MM.1S (cell line): ENCODE results near the gene NADK.

Experiments used
- EZH2phosphoT487 ChIP-seq: fragments of 300-600 bp; sonication (generic); IDR thresholded peaks from 2 replicates; pipeline ENCODE4 v1.6.1; 2018; ENCODE audit warnings: antibody characterized with exemption, low read length
- TF ChIP-seq, protein P1 (sequence below): fragments of 300-600 bp; sonication (generic); IDR thresholded peaks from 2 replicates; pipeline ENCODE4 v1.5.1; 2016; ENCODE audit warnings: antibody characterized with exemption, low read length, mixed read lengths

DNA sequence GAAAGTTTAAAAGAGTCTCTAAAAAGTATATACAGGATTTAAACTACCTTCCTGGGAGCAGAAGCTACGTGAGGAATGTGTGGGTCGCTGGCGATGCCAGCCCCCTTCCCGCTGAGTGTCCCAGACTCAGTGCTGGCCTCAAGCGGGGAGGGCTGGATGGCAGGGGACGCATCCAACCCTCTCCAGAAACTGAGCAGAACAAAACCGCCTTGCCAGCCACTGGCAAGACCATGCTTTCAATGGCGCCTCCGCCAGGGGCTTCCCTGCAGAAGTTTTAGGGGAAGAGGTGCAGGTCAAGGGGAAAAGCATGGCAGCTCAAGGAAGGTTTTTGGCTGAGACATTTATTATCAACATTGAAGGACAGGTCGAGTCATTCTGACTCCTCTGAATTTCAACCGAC is 26.1 kb downstream of the NADK start:
- no peak for TF ChIP-seq EZH2phosphoT487
- TF ChIP-seq, protein P1, sequence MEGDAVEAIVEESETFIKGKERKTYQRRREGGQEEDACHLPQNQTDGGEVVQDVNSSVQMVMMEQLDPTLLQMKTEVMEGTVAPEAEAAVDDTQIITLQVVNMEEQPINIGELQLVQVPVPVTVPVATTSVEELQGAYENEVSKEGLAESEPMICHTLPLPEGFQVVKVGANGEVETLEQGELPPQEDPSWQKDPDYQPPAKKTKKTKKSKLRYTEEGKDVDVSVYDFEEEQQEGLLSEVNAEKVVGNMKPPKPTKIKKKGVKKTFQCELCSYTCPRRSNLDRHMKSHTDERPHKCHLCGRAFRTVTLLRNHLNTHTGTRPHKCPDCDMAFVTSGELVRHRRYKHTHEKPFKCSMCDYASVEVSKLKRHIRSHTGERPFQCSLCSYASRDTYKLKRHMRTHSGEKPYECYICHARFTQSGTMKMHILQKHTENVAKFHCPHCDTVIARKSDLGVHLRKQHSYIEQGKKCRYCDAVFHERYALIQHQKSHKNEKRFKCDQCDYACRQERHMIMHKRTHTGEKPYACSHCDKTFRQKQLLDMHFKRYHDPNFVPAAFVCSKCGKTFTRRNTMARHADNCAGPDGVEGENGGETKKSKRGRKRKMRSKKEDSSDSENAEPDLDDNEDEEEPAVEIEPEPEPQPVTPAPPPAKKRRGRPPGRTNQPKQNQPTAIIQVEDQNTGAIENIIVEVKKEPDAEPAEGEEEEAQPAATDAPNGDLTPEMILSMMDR, result no peak
